ENCODE measurements around the gene CCDC170.

GRCh38 chr6:151647976-151648639 is 154.3 kb downstream of the CCDC170 start:
- TF ChIP-seq CGGBP1 (CRISPR knock-in tag; IDR thresholded peaks at IDR 0.05) (no peak), ZFPM2 (CRISPR knock-in tag; IDR thresholded peaks at IDR 0.05) (no peak), TEAD1 (CRISPR knock-in tag; IDR thresholded peaks at IDR 0.05) (no peak), ERF (CRISPR knock-in tag; IDR thresholded peaks at IDR 0.05) (no peak), PREB (CRISPR knock-in tag; IDR thresholded peaks at IDR 0.05) (no peak), EZH2 (IDR thresholded peaks at IDR 0.05; ENCODE audit: borderline replicate concordance, low read depth, low read length) (no peak), HDGF (IDR thresholded peaks at IDR 0.05) (no peak)
